ENCODE results near the gene ZC2HC1C. TPM values are rescaled to one million over a fixed set of nuclear protein-coding genes. Genes with fewer than 3 reads are reported as not detected.

ZC2HC1C gene
- total RNA-seq, 2 experiments from 2014 or later, result 0.41 to 0.45 TPM

GRCh38 chr14:75128596-75128990 lies 59.2 kb downstream of the ZC2HC1C start:
- Mint-ChIP-seq H3K9me3 (no peaks in the 10 kb centered on the region), H3K4me1 (ENCODE audit: low read depth) (peaks cover 42% of the 10 kb centered on the region), H3K4me3 (peak overlapping the region; percentile 99), H3K36me3 (ENCODE audit: low read depth) (peaks cover 26% of the 10 kb centered on the region), H3K27me3 (no peaks in the 10 kb centered on the region), H3K27ac (peak overlapping the region; percentile 27)
- intact Hi-C loops (cut with micrococcal nuclease), result loop anchor here (5.0 kb wide), 1 partner anchor 119 kb away; no protein-coding TSS in a partner anchor
- TF ChIP-seq CTCF (IDR thresholded peaks at IDR 0.05), result no peak
- CTCF ChIA-PET, result interaction anchor here (0.6 to 5.4 kb wide), 9 partner anchors 8 to 380 kb away, joined by 3 to 99 read pairs (median 4); no protein-coding TSS in a partner anchor
- POLR2A ChIA-PET, result interaction anchor here (1.3 to 2.5 kb wide), 2 partner anchors 170 to 173 kb away, joined by 3 to 8 read pairs; no protein-coding TSS in a partner anchor
- ATAC-seq (no peak), DNase-seq (no peak)

Other genes starting within 250 kb of the ZC2HC1C start
- under 1 TPM; 0.38 to 0.65 TPM for gene PROX2, start 193.5 kb upstream of the ZC2HC1C start, total RNA-seq
- gene DLST, start 187.7 kb upstream of the ZC2HC1C start, total RNA-seq, result 100 to 1,000 TPM; 110 to 113 TPM
- gene RPS6KL1, start 146.4 kb upstream of the ZC2HC1C start, total RNA-seq, result 1 to 10 TPM; 4.1 to 5.1 TPM
- gene PGF, start 114.0 kb upstream of the ZC2HC1C start, total RNA-seq, result under 1 TPM; 0.27 to 0.45 TPM
- gene EIF2B2, start 66.7 kb upstream of the ZC2HC1C start, total RNA-seq, result 10 to 100 TPM; 50.5 to 51.9 TPM
- 10 to 100 TPM; 26.8 to 29.0 TPM for gene MLH3, start 18.2 kb upstream of the ZC2HC1C start, total RNA-seq
- gene ACYP1, start 5.6 kb upstream of the ZC2HC1C start, total RNA-seq, result 10 to 100 TPM; 33.9 to 38.6 TPM
- 10 to 100 TPM; 54.9 to 59.5 TPM for gene NEK9, start 57.4 kb downstream of the ZC2HC1C start, total RNA-seq
- 100 to 1,000 TPM; 173 to 179 TPM for gene TMED10, start 107.0 kb downstream of the ZC2HC1C start, total RNA-seq
- 10 to 100 TPM; 81.8 to 84.6 TPM for gene FOS, start 209.2 kb downstream of the ZC2HC1C start, total RNA-seq

Measured in activated CD8-positive, alpha-beta T cell treated with anti-CD3 and anti-CD28 coated beads for 36 hours (primary cell).